ENCODE data around the gene TFB1M. TPM values are rescaled to one million over a fixed set of nuclear protein-coding genes. Genes with fewer than 3 reads are reported as not detected.
A peak's percentile ranks its signal among the peaks of the same experiment; 100 is the strongest.

Gene TFB1M
- total RNA-seq, 1 donor from 2014 or later = 19.1 TPM

DNA sequence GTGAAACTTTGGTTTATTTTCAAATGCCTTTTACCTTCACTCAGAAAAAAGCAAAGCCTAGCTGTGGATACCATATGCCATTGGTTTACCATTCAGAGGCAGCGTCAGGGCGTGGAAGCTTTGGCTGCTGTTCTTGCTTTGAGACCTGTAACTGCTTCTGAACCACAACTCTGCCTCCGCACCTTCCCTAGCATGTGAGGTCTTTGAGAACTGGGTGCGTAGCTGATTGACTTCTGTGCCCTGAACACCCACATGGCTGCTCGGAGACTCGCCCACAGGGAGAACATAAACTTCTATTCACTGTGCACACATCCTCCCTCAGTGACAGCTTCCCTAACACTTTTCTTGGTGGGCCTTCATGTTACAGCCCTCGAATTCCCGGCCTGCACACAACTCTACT lies 61.7 kb downstream of the TFB1M start:
- H3K36me3 Mint-ChIP-seq (ENCODE audit: unreplicated experiment) = peaks cover 27% of the 10 kb centered on the region
- DNase-seq (ENCODE audit: extremely low spot score, unreplicated experiment) = no peak
- TF ChIP-seq, protein P1, sequence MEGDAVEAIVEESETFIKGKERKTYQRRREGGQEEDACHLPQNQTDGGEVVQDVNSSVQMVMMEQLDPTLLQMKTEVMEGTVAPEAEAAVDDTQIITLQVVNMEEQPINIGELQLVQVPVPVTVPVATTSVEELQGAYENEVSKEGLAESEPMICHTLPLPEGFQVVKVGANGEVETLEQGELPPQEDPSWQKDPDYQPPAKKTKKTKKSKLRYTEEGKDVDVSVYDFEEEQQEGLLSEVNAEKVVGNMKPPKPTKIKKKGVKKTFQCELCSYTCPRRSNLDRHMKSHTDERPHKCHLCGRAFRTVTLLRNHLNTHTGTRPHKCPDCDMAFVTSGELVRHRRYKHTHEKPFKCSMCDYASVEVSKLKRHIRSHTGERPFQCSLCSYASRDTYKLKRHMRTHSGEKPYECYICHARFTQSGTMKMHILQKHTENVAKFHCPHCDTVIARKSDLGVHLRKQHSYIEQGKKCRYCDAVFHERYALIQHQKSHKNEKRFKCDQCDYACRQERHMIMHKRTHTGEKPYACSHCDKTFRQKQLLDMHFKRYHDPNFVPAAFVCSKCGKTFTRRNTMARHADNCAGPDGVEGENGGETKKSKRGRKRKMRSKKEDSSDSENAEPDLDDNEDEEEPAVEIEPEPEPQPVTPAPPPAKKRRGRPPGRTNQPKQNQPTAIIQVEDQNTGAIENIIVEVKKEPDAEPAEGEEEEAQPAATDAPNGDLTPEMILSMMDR (IDR thresholded peaks at IDR 0.05) = no peak
- H3K4me1 Mint-ChIP-seq (ENCODE audit: unreplicated experiment) = peaks cover 43% of the 10 kb centered on the region
- H3K4me3 Mint-ChIP-seq (ENCODE audit: unreplicated experiment) = no peak overlapping the region
- H3K27me3 Mint-ChIP-seq (ENCODE audit: unreplicated experiment) = no peaks in the 10 kb centered on the region
- peak overlapping the region; percentile 64 for H3K27ac Mint-ChIP-seq (ENCODE audit: unreplicated experiment)
- H3K9me3 Mint-ChIP-seq (ENCODE audit: unreplicated experiment) = no peaks in the 10 kb centered on the region

DNA sequence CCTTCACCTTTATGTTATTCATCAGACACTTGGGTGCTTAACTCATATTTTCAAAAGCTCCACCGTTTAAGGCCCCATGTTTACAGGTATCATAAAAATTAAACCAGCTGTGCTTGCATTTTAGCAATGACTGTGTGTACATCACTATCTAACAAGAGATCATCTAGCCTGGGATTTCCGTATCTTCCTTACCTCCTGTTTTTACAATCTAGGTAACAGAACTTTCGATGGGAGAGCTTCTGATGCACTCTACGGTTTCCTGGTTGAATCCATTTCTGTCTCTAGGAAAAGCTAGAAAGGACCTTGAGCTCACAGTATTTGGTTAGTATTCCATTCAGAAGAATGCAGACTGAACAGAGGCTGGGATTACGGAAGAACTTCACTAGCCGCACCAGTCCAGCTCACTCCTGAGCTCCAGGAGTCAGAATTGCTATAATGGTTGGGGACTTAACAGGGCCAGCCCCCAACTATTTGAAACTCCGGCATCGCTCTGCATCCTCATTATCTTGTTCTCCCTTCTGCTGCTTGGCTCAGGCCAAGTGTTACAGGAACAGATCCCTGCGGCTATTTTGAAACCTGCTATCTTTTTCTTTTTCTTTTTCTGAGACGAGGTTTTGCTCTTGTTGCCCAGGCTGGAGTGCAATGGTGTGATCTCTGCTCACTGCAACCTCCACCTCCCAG lies 63.4 kb downstream of the TFB1M start:
- Mint-ChIP-seq H3K27me3 (ENCODE audit: unreplicated experiment) (no peaks in the 10 kb centered on the region), H3K36me3 (ENCODE audit: unreplicated experiment) (peaks cover 17% of the 10 kb centered on the region), H3K4me3 (ENCODE audit: unreplicated experiment) (no peak overlapping the region), H3K9me3 (ENCODE audit: unreplicated experiment) (no peaks in the 10 kb centered on the region), H3K4me1 (ENCODE audit: unreplicated experiment) (peaks cover 59% of the 10 kb centered on the region), H3K27ac (ENCODE audit: unreplicated experiment) (no peak overlapping the region)
- no peak for DNase-seq (ENCODE audit: extremely low spot score, unreplicated experiment)
- TF ChIP-seq, protein P1 (IDR thresholded peaks at IDR 0.05) = no peak

DNA sequence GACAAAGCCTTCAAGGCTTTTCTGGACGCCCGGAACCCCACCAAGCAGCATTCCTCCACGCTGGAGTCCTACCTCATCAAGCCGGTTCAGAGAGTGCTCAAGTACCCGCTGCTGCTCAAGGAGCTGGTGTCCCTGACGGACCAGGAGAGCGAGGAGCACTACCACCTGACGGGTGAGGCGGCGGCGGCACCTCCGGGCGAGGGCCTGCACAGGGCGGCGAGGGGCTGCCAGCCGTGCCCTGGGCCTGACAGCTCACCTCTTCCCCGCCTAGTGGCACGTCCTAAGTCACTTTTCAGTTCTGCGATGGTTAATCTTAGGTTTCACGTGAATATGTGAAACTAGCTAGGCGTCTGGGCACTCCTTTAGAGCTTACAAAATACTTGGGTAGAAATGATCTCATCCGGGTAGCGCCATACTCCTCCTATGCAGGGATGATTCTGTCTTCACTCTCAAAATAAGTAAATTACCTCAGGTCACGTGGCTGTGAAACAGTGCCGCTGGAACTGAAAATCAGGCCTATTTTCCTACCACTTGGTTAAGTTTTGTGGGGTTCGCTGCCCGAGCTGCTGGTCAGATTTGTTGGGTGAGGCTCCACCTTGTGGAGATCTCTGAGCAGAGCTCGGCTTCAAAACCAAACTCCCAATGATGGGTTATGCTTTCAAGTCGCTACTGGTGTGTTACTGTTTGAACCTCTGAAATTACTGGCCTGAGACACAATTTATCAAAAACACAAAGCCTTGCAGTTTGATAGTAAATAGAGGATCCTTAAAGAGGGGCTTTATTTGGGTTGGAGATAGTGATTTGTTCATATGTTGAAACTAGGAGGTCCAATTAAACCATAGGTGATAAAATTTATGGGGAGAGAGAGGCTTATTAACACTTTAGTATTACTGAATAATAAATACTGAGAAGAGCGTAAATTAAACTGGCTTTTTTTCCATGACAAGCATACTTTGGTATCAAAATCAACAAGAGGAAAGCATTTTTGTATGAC lies 66.0 kb downstream of the TFB1M start:
- H3K27ac Mint-ChIP-seq (ENCODE audit: unreplicated experiment) = peak overlapping the region; percentile 90
- no peaks in the 10 kb centered on the region for H3K9me3 Mint-ChIP-seq (ENCODE audit: unreplicated experiment)
- peaks cover 4% of the 10 kb centered on the region for H3K36me3 Mint-ChIP-seq (ENCODE audit: unreplicated experiment)
- H3K27me3 Mint-ChIP-seq (ENCODE audit: unreplicated experiment) = no peaks in the 10 kb centered on the region
- TF ChIP-seq, protein P1 (IDR thresholded peaks at IDR 0.05) = peak; percentile 92
- DNase-seq (ENCODE audit: extremely low spot score, unreplicated experiment) = peak; percentile 88
- H3K4me3 Mint-ChIP-seq (ENCODE audit: unreplicated experiment) = peak overlapping the region; percentile 56
- peaks cover 57% of the 10 kb centered on the region for H3K4me1 Mint-ChIP-seq (ENCODE audit: unreplicated experiment)

DNA sequence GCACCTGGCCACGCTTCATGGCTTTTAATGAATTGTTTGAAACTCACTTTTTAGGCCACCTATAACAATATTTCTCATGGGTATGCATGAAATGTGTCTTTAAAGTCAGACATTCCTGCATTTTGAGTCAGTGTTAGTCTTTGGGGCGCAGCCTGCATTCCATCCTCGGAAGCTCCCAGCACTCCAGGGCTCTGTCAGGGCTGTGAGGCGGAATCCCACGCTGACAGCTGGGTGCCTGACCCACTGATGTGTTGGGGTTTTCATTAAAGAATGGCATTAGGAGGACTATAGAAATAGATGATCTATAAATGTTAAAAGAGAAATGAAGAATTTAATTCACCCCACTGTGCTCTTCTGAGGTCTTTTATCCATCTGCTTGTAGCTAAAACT lies 66.7 kb downstream of the TFB1M start:
- Mint-ChIP-seq H3K4me1 (ENCODE audit: unreplicated experiment) (peaks cover 53% of the 10 kb centered on the region), H3K9me3 (ENCODE audit: unreplicated experiment) (no peaks in the 10 kb centered on the region), H3K27ac (ENCODE audit: unreplicated experiment) (peak overlapping the region; percentile 90), H3K27me3 (ENCODE audit: unreplicated experiment) (no peaks in the 10 kb centered on the region), H3K36me3 (ENCODE audit: unreplicated experiment) (peaks cover 4% of the 10 kb centered on the region), H3K4me3 (ENCODE audit: unreplicated experiment) (peak overlapping the region; percentile 45)
- no peak for DNase-seq (ENCODE audit: extremely low spot score, unreplicated experiment)
- TF ChIP-seq, protein P1 (IDR thresholded peaks at IDR 0.05) = no peak

DNA sequence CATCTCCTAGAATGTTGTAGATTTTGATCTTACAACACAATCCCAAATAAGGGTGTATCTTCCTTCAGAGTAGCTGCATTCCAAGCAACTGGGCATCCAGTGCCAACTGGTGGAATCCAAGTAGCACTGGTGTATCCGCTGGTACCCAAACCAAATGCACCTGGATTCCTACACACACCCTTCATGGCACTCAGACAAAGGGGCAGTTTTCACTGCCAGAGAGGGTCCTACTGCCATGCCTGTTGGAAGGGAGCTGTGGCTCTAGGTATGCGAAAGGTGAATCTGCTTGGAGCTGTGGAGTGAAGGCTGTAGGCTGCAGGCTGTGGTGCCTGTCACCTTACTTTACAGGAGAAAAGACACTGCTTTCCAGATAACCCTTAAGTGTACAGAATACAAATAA lies 67.5 kb downstream of the TFB1M start:
- peaks cover 60% of the 10 kb centered on the region for H3K4me1 Mint-ChIP-seq (ENCODE audit: unreplicated experiment)
- no peaks in the 10 kb centered on the region for H3K9me3 Mint-ChIP-seq (ENCODE audit: unreplicated experiment)
- TF ChIP-seq, protein P1 (IDR thresholded peaks at IDR 0.05) = no peak
- H3K36me3 Mint-ChIP-seq (ENCODE audit: unreplicated experiment) = peaks cover 4% of the 10 kb centered on the region
- H3K27me3 Mint-ChIP-seq (ENCODE audit: unreplicated experiment) = no peaks in the 10 kb centered on the region
- no peak overlapping the region for H3K4me3 Mint-ChIP-seq (ENCODE audit: unreplicated experiment)
- no peak for DNase-seq (ENCODE audit: extremely low spot score, unreplicated experiment)
- H3K27ac Mint-ChIP-seq (ENCODE audit: unreplicated experiment) = peak overlapping the region; percentile 90
